ENCODE results near the gene IL13RA1. TPM values are rescaled to one million over a fixed set of nuclear protein-coding genes. Genes with fewer than 3 reads are reported as not detected.

The IL13RA1 gene
- total RNA-seq, 2 donors from 2014 or later, result 24.7 to 46.4 TPM

DNA sequence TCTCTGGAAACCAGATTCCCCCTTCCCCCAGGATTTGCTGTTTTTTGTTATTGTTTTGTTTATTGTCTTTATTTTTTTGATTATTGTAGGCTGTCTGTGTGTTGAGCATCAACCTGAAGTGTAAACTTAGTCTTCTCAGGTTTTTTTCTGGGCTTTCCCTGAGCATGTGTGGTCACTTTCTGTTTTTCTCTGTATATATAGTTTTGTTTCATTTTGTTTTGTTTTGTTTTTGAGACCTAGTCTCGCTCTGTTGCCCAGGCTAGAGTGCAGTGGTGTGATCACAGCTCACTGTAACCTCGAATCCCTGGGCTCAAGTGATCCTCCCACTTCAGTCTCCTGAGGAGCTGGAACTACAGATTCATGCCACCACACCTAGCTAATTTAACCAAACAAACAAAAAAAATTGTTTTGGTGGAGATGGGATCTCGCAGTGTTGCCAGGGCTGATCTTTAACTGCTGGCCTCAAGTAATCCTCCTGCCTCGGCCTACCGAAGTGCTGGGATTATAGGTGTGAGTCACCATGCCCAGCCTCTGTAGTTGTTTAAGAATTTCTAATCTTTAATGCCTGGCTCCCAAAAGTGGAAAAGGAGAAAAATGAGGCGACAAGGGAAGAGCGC is 9.1 kb downstream of the IL13RA1 start:
- no peaks in the 10 kb centered on the region for H3K4me1 ChIP-seq (replicated peaks)
- intact Hi-C loops (cut with DNase I), result no loop called here
- DNase-seq (ENCODE audit: low spot score), result no peak
- no peak overlapping the region for H3K27ac ChIP-seq
- TF ChIP-seq POLR2A (IDR thresholded peaks at IDR 0.05), result no peak
- no peak for TF ChIP-seq POLR2AphosphoS5 (IDR thresholded peaks at IDR 0.05)
- TF ChIP-seq, protein P1, sequence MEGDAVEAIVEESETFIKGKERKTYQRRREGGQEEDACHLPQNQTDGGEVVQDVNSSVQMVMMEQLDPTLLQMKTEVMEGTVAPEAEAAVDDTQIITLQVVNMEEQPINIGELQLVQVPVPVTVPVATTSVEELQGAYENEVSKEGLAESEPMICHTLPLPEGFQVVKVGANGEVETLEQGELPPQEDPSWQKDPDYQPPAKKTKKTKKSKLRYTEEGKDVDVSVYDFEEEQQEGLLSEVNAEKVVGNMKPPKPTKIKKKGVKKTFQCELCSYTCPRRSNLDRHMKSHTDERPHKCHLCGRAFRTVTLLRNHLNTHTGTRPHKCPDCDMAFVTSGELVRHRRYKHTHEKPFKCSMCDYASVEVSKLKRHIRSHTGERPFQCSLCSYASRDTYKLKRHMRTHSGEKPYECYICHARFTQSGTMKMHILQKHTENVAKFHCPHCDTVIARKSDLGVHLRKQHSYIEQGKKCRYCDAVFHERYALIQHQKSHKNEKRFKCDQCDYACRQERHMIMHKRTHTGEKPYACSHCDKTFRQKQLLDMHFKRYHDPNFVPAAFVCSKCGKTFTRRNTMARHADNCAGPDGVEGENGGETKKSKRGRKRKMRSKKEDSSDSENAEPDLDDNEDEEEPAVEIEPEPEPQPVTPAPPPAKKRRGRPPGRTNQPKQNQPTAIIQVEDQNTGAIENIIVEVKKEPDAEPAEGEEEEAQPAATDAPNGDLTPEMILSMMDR (IDR thresholded peaks at IDR 0.05), result no peak
- no peaks in the 10 kb centered on the region for H3K36me3 ChIP-seq
- H3K9me3 ChIP-seq, result no peaks in the 10 kb centered on the region
- WGBS, result 96% methylated on average over 7 of the region's 7 CpGs
- H3K4me3 ChIP-seq, result no peak overlapping the region
- H3K27me3 ChIP-seq (replicated peaks; ENCODE audit: insufficient read depth), result no peaks in the 10 kb centered on the region

DNA sequence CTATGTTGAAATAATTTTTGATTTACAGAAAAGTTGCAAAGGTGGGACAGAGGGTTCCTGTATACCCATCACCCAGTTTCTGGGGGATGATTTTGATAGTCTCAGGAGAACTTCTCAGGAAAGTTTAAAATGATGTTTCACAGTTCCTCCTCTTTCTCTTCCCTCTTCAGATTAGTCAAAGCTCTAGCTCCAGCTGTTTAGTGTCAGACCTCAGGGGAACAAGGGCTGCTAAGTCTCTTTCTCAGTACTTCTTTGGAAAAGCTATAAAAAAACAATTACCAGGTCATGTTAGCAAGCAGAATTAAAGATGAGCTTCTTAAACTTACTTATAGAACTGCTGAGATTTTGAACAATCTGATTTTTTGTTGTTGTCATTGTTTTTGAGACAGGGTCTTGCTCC is 12.2 kb downstream of the IL13RA1 start:
- H3K4me3 ChIP-seq, result no peak overlapping the region
- H3K27ac ChIP-seq, result no peak overlapping the region
- no peaks in the 10 kb centered on the region for H3K27me3 ChIP-seq (replicated peaks; ENCODE audit: insufficient read depth)
- intact Hi-C loops (cut with DNase I), result no loop called here
- no peaks in the 10 kb centered on the region for H3K36me3 ChIP-seq
- no peaks in the 10 kb centered on the region for H3K4me1 ChIP-seq (replicated peaks)
- H3K9me3 ChIP-seq, result no peaks in the 10 kb centered on the region
- TF ChIP-seq, protein P1 (IDR thresholded peaks at IDR 0.05), result no peak
- no peak for DNase-seq (ENCODE audit: low spot score)

DNA sequence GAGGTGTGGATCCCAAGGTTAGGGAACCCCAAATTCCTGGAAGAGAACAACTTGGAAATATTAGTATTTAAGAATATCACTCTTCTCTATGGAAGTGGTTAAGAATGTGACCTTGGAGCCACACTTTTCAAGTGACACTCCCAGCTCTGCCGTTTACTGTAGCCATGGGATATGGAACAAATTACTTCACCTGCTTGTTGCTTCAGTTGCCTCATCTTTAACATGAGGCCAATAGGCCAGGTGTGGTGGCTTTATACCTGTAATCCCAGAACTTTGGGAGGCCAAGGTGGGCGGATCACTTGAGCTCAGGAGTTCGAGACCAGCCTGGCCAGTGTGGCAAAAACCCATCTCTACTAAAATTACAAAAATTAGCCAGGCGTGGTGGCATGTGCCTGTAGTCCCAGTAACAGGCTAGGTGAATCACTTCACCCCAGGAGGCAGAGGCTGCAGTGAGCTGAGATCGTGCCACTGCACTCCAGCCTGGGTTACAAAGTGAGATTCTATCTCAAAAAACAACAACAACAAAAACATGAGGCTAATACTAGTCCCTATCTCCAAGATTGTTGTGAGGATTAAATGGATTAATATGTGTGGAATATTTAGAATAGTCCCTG is 13.0 kb downstream of the IL13RA1 start:
- Histone ChIP-seq H3K4me3 (no peak overlapping the region), H3K36me3 (no peaks in the 10 kb centered on the region), H3K4me1 (replicated peaks) (no peaks in the 10 kb centered on the region), H3K27me3 (replicated peaks; ENCODE audit: insufficient read depth) (no peaks in the 10 kb centered on the region), H3K27ac (no peak overlapping the region), H3K9me3 (no peaks in the 10 kb centered on the region)
- no peak for DNase-seq (ENCODE audit: low spot score)
- TF ChIP-seq POLR2AphosphoS5 (IDR thresholded peaks at IDR 0.05), result no peak
- TF ChIP-seq, protein P1 (IDR thresholded peaks at IDR 0.05), result no peak
- no peak for TF ChIP-seq POLR2A (IDR thresholded peaks at IDR 0.05)
- intact Hi-C loops (cut with DNase I), result no loop called here
- 89% methylated on average over 5 of the region's 5 CpGs for WGBS

DNA sequence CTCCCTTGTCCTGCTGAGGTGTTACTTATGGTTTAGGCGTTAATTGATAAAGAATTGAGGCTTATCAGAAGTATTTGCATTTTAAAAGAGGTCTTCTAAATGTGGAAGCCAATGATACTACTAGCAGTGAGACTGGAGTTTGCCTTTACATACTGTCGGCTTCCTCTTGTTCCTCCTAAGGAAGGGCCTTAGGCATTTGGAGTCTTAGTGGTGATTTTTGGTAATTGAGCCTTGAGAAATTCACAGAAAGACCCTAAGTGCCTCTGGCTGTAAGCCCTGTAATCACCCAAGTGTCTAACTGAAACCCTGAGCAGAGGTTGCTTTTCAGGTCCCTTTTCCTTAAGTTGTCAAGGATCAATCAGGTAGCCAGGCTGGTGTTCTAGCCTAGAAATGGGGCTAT is 14.8 kb downstream of the IL13RA1 start:
- 89% methylated on average over 2 of the region's 2 CpGs for WGBS
- Histone ChIP-seq H3K4me1 (replicated peaks) (no peaks in the 10 kb centered on the region), H3K27ac (no peak overlapping the region), H3K4me3 (no peak overlapping the region), H3K9me3 (no peaks in the 10 kb centered on the region), H3K36me3 (no peaks in the 10 kb centered on the region), H3K27me3 (replicated peaks; ENCODE audit: insufficient read depth) (no peaks in the 10 kb centered on the region)
- no peak for TF ChIP-seq POLR2A (IDR thresholded peaks at IDR 0.05)
- TF ChIP-seq, protein P1 (IDR thresholded peaks at IDR 0.05), result no peak
- TF ChIP-seq POLR2AphosphoS5 (IDR thresholded peaks at IDR 0.05), result no peak
- no peak for DNase-seq (ENCODE audit: low spot score)
- intact Hi-C loops (cut with DNase I), result no loop called here

DNA sequence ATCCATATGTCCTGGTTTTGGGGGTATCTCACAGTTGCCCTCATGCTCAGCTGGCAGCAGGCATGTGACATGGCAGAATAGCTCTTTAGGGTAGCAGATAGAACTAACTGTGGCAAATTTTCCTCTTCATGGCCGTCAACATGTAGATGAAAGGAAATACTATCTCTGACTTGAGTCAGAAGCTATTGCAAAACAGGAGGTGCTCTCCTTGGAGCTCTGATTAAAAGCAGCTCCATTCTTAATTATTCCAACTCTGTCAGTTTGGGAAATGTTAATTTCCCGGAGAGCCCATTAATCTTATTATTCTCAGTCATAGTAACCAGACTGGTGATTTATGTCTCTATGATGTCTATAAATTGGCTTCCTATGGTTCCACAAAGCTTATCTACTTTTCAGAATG is 18.2 kb downstream of the IL13RA1 start:
- H3K36me3 ChIP-seq, result no peaks in the 10 kb centered on the region
- no peak for DNase-seq (ENCODE audit: low spot score)
- no peak overlapping the region for H3K4me3 ChIP-seq
- H3K9me3 ChIP-seq, result no peaks in the 10 kb centered on the region
- H3K27ac ChIP-seq, result no peak overlapping the region
- H3K4me1 ChIP-seq (replicated peaks), result no peaks in the 10 kb centered on the region
- no peaks in the 10 kb centered on the region for H3K27me3 ChIP-seq (replicated peaks; ENCODE audit: insufficient read depth)
- TF ChIP-seq POLR2A (IDR thresholded peaks at IDR 0.05) (no peak), POLR2AphosphoS5 (IDR thresholded peaks at IDR 0.05) (no peak)
- TF ChIP-seq, protein P1 (IDR thresholded peaks at IDR 0.05), result no peak
- intact Hi-C loops (cut with DNase I), result no loop called here
- WGBS, result 73% methylated on average over 2 of the region's 2 CpGs

Measured in prostate gland (tissue), 2 donors.